Measurements from ENCODE around the gene PSMD5.

PSMD5 gene

GRCh38 chr9:120855827-120856670 lies 13.3 kb upstream of the PSMD5 start:
- no peak for DNase-seq (ENCODE audit: low read depth in 2 of 2)

- no peak for DNase-seq (ENCODE audit: low read depth in 2 of 2)
These were observed 12.0 kb upstream of the PSMD5 start for GRCh38 chr9:120854596-120855327.

GRCh38 chr9:120853198-120853597 lies 10.5 kb upstream of the PSMD5 start:
- DNase-seq (ENCODE audit: low read depth in 2 of 2) = no peak

GRCh38 chr9:120852240-120853010 lies 9.7 kb upstream of the PSMD5 start:
- DNase-seq (ENCODE audit: low read depth in 2 of 2) = no peak

- no peak for DNase-seq (ENCODE audit: low read depth in 2 of 2)
These were observed 8.7 kb upstream of the PSMD5 start for GRCh38 chr9:120851449-120851848.

GRCh38 chr9:120850315-120850714 lies 7.6 kb upstream of the PSMD5 start:
- no peak for DNase-seq (ENCODE audit: low read depth in 2 of 2)

- DNase-seq (ENCODE audit: low read depth in 2 of 2) = no peak
These were observed 4.2 kb upstream of the PSMD5 start for GRCh38 chr9:120846906-120847305.

- no peak for DNase-seq (ENCODE audit: low read depth in 2 of 2)
These were observed 3.6 kb upstream of the PSMD5 start for GRCh38 chr9:120846251-120846889.

- no peak for DNase-seq (ENCODE audit: low read depth in 2 of 2)
These were observed 2.5 kb upstream of the PSMD5 start for GRCh38 chr9:120845255-120845654.

- no peak for DNase-seq (ENCODE audit: low read depth in 2 of 2)
These were observed 615 bp downstream of the PSMD5 start for GRCh38 chr9:120841930-120842684.

- no peak for DNase-seq (ENCODE audit: low read depth in 2 of 2)
These were observed 3.6 kb downstream of the PSMD5 start for GRCh38 chr9:120839146-120839545.

GRCh38 chr9:120837921-120838320 lies 4.8 kb downstream of the PSMD5 start:
- no peak for DNase-seq (ENCODE audit: low read depth in 2 of 2)

GRCh38 chr9:120833325-120833724 lies 9.4 kb downstream of the PSMD5 start:
- no peak for DNase-seq (ENCODE audit: low read depth in 2 of 2)

- DNase-seq (ENCODE audit: low read depth in 2 of 2) = no peak
These were observed 9.9 kb downstream of the PSMD5 start for GRCh38 chr9:120832807-120833206.

GRCh38 chr9:120830865-120831264 lies 11.9 kb downstream of the PSMD5 start:
- no peak for DNase-seq (ENCODE audit: low read depth in 2 of 2)

- no peak for DNase-seq (ENCODE audit: low read depth in 2 of 2)
These were observed 12.6 kb downstream of the PSMD5 start for GRCh38 chr9:120830151-120830550.

GRCh38 chr9:120829650-120830049 lies 13.1 kb downstream of the PSMD5 start:
- DNase-seq (ENCODE audit: low read depth in 2 of 2) = no peak

- DNase-seq (ENCODE audit: low read depth in 2 of 2) = no peak
These were observed 22.6 kb downstream of the PSMD5 start for GRCh38 chr9:120820095-120820494.

GRCh38 chr9:120818595-120818994 lies 24.1 kb downstream of the PSMD5 start:
- DNase-seq (ENCODE audit: low read depth in 2 of 2) = no peak

GRCh38 chr9:120815075-120815474 lies 27.6 kb downstream of the PSMD5 start:
- no peak for DNase-seq (ENCODE audit: low read depth in 2 of 2)

- DNase-seq (ENCODE audit: low read depth in 2 of 2) = no peak
These were observed 33.8 kb downstream of the PSMD5 start for GRCh38 chr9:120808931-120809330.
